ENCODE measurements around the gene LCN12. TPM values are rescaled to one million over a fixed set of nuclear protein-coding genes. Genes with fewer than 3 reads are reported as not detected.

LCN12 gene
- total RNA-seq, 4 donors from 2014 or later = 1.8 to 8.7 (median 7.9) TPM; not detected in 1

GRCh38 chr9:136944519-136945332 is 7.3 kb upstream of the LCN12 start, which contains the start of the genes C8G and FBXW5:
TSS of gene C8G (plus strand) at chr9:136945243. CDS start at chr9:136945321, 78 bp downstream.
TSS of gene FBXW5 (minus strand) at chr9:136944738. CDS start at chr9:136944083, 655 bp downstream.
- peaks cover 0 to 35% (median 0%) of the 10 kb centered on the region in 3 donors for H3K36me3 ChIP-seq

GRCh38 chr9:136945333-136946227 is 6.5 kb upstream of the LCN12 start:
- no peaks in the 10 kb centered on the region for H3K27me3 ChIP-seq
- no peak for DNase-seq
- H3K4me3 ChIP-seq = peak overlapping the region in 2 of 4 donors; percentile 23 to 83
- H3K36me3 ChIP-seq = peaks cover 0 to 26% (median 0%) of the 10 kb centered on the region in 3 donors
- no peak for TF ChIP-seq CTCF (IDR thresholded peaks at IDR 0.05)
- no peak for TF ChIP-seq POLR2A (IDR thresholded peaks at IDR 0.05)
- H3K27ac ChIP-seq = peak overlapping the region in 2 of 4 donors; percentile 48 to 94
- H3K4me1 ChIP-seq = peaks cover 0 to 39% (median 11%) of the 10 kb centered on the region in 4 donors
- no peaks in the 10 kb centered on the region for H3K9me3 ChIP-seq

More at GRCh38 chr9:136944519-136945332, 7.3 kb upstream of the LCN12 start, which contains the start of the genes C8G and FBXW5:
- H3K27ac ChIP-seq = peak within 1 kb of the TSS; percentile 91 to 98 (median 96)
- peak; percentile 87 to 97 (median 97) for DNase-seq
- H3K4me1 ChIP-seq = peaks cover 0 to 34% (median 10%) of the 10 kb centered on the region in 4 donors
- H3K4me3 ChIP-seq = peak within 1 kb of the TSS; percentile 83 to 100 (median 94)
- no peaks in the 10 kb centered on the region for H3K27me3 ChIP-seq
- no peaks in the 10 kb centered on the region for H3K9me3 ChIP-seq
- TF ChIP-seq POLR2A (IDR thresholded peaks at IDR 0.05) = peak in 1 of 2 donors; percentile 90
- TF ChIP-seq CTCF (IDR thresholded peaks at IDR 0.05) = peak; percentile 99 to 100 (median 100)

GRCh38 chr9:136946228-136947027 is 5.6 kb upstream of the LCN12 start:
- no peak for DNase-seq
- Histone ChIP-seq H3K4me3 (peak overlapping the region in 2 of 4 donors; percentile 23 to 83), H3K4me1 (peaks cover 0 to 42% (median 11%) of the 10 kb centered on the region in 4 donors)

GRCh38 chr9:136947028-136947891 is 4.8 kb upstream of the LCN12 start:
- no peak for TF ChIP-seq CTCF (IDR thresholded peaks at IDR 0.05)
- TF ChIP-seq POLR2A (IDR thresholded peaks at IDR 0.05) = no peak
- Histone ChIP-seq H3K27ac (peak overlapping the region in 2 of 4 donors; percentile 66 to 94), H3K4me1 (peaks cover 0 to 41% (median 11%) of the 10 kb centered on the region in 4 donors), H3K36me3 (peaks cover 0 to 9% (median 0%) of the 10 kb centered on the region in 3 donors), H3K27me3 (no peaks in the 10 kb centered on the region), H3K9me3 (no peaks in the 10 kb centered on the region), H3K4me3 (no peak overlapping the region)
- DNase-seq = no peak

More at GRCh38 chr9:136946228-136947027, 5.6 kb upstream of the LCN12 start:
- TF ChIP-seq CTCF (IDR thresholded peaks at IDR 0.05) = no peak
- no peak for TF ChIP-seq POLR2A (IDR thresholded peaks at IDR 0.05)
- Histone ChIP-seq H3K36me3 (peaks cover 0 to 18% (median 0%) of the 10 kb centered on the region in 3 donors), H3K9me3 (no peaks in the 10 kb centered on the region), H3K27me3 (no peaks in the 10 kb centered on the region), H3K27ac (no peak overlapping the region)

Measured in Peyer's patch (tissue), 4 donors.